ENCODE data around the gene FLRT1.
"Not testable (repeated sequence)": the region's sequence is repeated elsewhere in the genome, so short reads cannot be mapped to it uniquely, and the experiment has no call there.

FLRT1 gene

DNA sequence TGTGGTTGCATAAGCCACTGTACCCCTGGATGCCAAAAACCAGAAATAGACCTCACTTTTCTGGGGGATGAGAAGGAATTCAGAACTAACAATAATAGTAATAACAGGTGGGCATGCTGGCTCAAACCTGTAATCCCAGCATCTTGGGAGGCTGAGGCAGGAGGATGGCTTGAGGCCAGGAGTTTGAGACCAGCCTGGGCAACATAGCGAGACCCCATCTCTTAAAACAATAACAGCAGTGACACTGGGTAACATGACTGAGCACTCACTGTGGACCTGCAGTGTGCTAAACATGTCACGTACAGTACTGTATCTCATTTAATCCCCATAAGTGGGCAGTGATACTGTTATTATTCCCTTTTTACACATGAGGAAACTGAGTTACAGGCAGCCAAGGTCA lies 10.0 kb downstream of the FLRT1 start:
- Histone ChIP-seq H4K20me1 (ENCODE audit: low read depth, low read length) (no peaks in the 10 kb centered on the region), H3K9ac (ENCODE audit: low read length) (no peak overlapping the region), H3K4me2 (ENCODE audit: low read depth, low read length, poor library complexity, severe bottlenecking) (no peak overlapping the region), H3K27me3 (ENCODE audit: low read length) (no peaks in the 10 kb centered on the region), H3K4me3 (ENCODE audit: insufficient read depth, low read length, poor library complexity, severe bottlenecking) (no peak overlapping the region), H3K9me2 (replicated peaks; ENCODE audit: insufficient read depth, low read length) (no peaks in the 10 kb centered on the region), H3K36me3 (ENCODE audit: low read length) (no peaks in the 10 kb centered on the region), H2AFZ (ENCODE audit: low read depth, low read length, severe bottlenecking) (no peak overlapping the region), H3F3A (ENCODE audit: insufficient read depth) (no peaks in the 10 kb centered on the region), H3K79me2 (ENCODE audit: insufficient read depth, low read length) (no peaks in the 10 kb centered on the region), H3K9me3 (ENCODE audit: insufficient read depth, low read length) (no peaks in the 10 kb centered on the region), H3K27ac (ENCODE audit: low read depth, low read length) (no peak overlapping the region)
- TF ChIP-seq, protein P1, sequence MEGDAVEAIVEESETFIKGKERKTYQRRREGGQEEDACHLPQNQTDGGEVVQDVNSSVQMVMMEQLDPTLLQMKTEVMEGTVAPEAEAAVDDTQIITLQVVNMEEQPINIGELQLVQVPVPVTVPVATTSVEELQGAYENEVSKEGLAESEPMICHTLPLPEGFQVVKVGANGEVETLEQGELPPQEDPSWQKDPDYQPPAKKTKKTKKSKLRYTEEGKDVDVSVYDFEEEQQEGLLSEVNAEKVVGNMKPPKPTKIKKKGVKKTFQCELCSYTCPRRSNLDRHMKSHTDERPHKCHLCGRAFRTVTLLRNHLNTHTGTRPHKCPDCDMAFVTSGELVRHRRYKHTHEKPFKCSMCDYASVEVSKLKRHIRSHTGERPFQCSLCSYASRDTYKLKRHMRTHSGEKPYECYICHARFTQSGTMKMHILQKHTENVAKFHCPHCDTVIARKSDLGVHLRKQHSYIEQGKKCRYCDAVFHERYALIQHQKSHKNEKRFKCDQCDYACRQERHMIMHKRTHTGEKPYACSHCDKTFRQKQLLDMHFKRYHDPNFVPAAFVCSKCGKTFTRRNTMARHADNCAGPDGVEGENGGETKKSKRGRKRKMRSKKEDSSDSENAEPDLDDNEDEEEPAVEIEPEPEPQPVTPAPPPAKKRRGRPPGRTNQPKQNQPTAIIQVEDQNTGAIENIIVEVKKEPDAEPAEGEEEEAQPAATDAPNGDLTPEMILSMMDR (IDR thresholded peaks at IDR 0.05; ENCODE audit: insufficient read depth, low read length, poor library complexity, severe bottlenecking), result no peak
- TF ChIP-seq EZH2phosphoT487 (conservative IDR thresholded peaks at IDR 0.05; ENCODE audit: low read length), result no peak

DNA sequence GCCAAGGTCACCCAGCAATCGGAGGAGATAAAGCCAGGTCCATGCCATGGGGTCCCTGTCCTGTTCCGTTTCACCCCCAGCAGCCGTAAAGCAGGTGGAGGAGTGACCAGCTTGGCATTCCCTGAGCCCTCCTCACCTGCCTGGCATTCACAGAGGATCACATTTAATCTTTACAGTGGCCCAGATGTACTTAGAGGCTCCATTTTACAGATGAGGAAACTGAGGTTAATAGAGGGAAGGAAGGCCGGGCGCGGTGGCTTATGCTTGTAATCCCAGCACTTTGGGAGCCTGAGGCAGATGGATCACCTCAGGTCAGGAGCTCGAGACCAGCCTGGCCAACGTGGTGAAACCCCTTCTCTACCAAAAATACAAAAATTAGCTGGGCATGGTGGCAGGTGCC lies 11.6 kb downstream of the FLRT1 start:
- H3K27ac ChIP-seq (ENCODE audit: low read depth, low read length); H3K27me3 ChIP-seq (ENCODE audit: low read length); H3K9me2 ChIP-seq (replicated peaks; ENCODE audit: insufficient read depth, low read length); H3K9ac ChIP-seq (ENCODE audit: low read length); H3F3A ChIP-seq (ENCODE audit: insufficient read depth); H3K79me2 ChIP-seq (ENCODE audit: insufficient read depth, low read length); H4K20me1 ChIP-seq (ENCODE audit: low read depth, low read length); H3K4me3 ChIP-seq (ENCODE audit: insufficient read depth, low read length, poor library complexity, severe bottlenecking); H3K36me3 ChIP-seq (ENCODE audit: low read length); H3K9me3 ChIP-seq (ENCODE audit: insufficient read depth, low read length); H2AFZ ChIP-seq (ENCODE audit: low read depth, low read length, severe bottlenecking); H3K4me2 ChIP-seq (ENCODE audit: low read depth, low read length, poor library complexity, severe bottlenecking): not testable (repeated sequence)

DNA sequence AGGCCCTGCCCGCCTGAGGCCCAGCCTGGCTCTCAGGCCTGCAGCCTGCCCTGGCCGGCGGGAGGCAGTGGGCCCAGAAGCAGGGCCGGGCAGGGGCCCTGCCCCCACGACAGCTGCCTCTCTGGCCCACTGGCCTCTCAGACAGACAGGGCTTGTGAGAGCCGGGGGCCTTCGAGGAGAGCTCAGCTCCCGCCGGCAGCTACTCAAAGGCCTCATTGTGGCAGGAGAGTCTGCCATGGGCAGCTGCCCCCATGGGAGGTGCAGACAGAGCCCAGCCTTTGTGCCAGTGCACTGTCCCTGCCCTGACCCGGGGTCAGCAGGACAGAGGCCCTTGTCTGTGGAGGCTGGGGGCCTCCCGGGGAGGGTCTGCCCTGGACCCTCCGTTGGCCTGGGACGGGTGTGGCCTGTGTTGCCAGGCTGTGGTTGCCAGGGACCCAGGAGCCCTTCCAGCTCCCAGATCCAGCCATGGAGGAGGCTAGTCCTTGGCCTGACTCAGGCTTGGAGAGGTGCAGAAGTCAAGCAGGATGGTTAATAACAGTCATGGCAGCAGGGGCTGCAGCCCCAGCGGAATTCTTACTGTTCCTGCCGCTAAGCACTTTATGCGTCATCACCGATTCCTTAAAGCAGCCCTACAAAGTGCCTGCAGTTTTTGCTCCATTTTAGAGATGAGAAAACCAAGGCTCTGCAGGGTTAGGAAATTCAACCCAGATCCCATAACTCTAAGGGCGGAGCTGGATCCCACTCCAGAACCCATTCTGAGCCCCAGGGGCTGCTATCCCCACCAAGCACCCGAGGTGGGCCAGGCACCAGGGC lies 12.5 kb downstream of the FLRT1 start:
- Histone ChIP-seq H3K27me3 (ENCODE audit: low read length) (no peaks in the 10 kb centered on the region), H4K20me1 (ENCODE audit: low read depth, low read length) (no peaks in the 10 kb centered on the region), H3K9ac (ENCODE audit: low read length) (no peak overlapping the region), H3K9me2 (replicated peaks; ENCODE audit: insufficient read depth, low read length) (no peaks in the 10 kb centered on the region), H3K79me2 (ENCODE audit: insufficient read depth, low read length) (no peaks in the 10 kb centered on the region), H3K9me3 (ENCODE audit: insufficient read depth, low read length) (no peaks in the 10 kb centered on the region), H3F3A (ENCODE audit: insufficient read depth) (no peaks in the 10 kb centered on the region), H3K36me3 (ENCODE audit: low read length) (no peaks in the 10 kb centered on the region), H3K4me2 (ENCODE audit: low read depth, low read length, poor library complexity, severe bottlenecking) (no peak overlapping the region), H3K27ac (ENCODE audit: low read depth, low read length) (no peak overlapping the region), H3K4me3 (ENCODE audit: insufficient read depth, low read length, poor library complexity, severe bottlenecking) (no peak overlapping the region), H2AFZ (ENCODE audit: low read depth, low read length, severe bottlenecking) (no peak overlapping the region)
- TF ChIP-seq, protein P1 (IDR thresholded peaks at IDR 0.05; ENCODE audit: insufficient read depth, low read length, poor library complexity, severe bottlenecking), result no peak
- no peak for TF ChIP-seq EZH2phosphoT487 (conservative IDR thresholded peaks at IDR 0.05; ENCODE audit: low read length)

DNA sequence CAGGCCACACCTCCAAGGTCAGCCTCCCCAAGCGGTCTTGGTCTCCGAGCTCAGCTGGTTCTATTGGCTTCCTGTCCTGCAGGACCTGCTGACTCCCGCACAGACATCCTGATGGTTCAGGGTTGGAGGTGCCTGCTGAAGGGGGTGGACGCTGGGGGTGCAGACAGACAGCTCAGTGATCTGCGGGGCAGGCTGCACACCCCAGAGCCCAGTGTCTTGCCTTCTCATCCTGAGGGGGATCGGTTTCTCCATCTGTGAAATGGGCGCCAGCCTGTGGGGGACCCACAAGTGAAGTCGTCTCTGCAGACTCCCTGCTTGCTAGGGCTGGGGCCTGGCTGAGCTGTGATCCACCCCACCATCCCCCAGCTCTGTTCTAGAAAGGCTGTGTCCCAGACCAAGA lies 13.8 kb downstream of the FLRT1 start:
- no peak overlapping the region for H3K9ac ChIP-seq (ENCODE audit: low read length)
- H3K27ac ChIP-seq (ENCODE audit: low read depth, low read length), result no peak overlapping the region
- H3K4me2 ChIP-seq (ENCODE audit: low read depth, low read length, poor library complexity, severe bottlenecking), result no peak overlapping the region
- no peaks in the 10 kb centered on the region for H4K20me1 ChIP-seq (ENCODE audit: low read depth, low read length)
- H3K9me3 ChIP-seq (ENCODE audit: insufficient read depth, low read length), result no peaks in the 10 kb centered on the region
- H3K79me2 ChIP-seq (ENCODE audit: insufficient read depth, low read length), result no peaks in the 10 kb centered on the region
- no peak overlapping the region for H3K4me3 ChIP-seq (ENCODE audit: insufficient read depth, low read length, poor library complexity, severe bottlenecking)
- no peak overlapping the region for H2AFZ ChIP-seq (ENCODE audit: low read depth, low read length, severe bottlenecking)
- H3K36me3 ChIP-seq (ENCODE audit: low read length), result no peaks in the 10 kb centered on the region
- TF ChIP-seq, protein P1 (IDR thresholded peaks at IDR 0.05; ENCODE audit: insufficient read depth, low read length, poor library complexity, severe bottlenecking), result no peak
- TF ChIP-seq EZH2phosphoT487 (conservative IDR thresholded peaks at IDR 0.05; ENCODE audit: low read length), result no peak
- H3K27me3 ChIP-seq (ENCODE audit: low read length), result no peaks in the 10 kb centered on the region
- H3F3A ChIP-seq (ENCODE audit: insufficient read depth), result no peaks in the 10 kb centered on the region
- no peaks in the 10 kb centered on the region for H3K9me2 ChIP-seq (replicated peaks; ENCODE audit: insufficient read depth, low read length)

All from SU-DHL-6 (cell line).